HEK293T (cell line): ENCODE measurements around the gene TNPO2.

Experiments used
- CTCF ChIA-PET: fragments of 350-600 bp; formaldehyde crosslinking; extraction: SDS; loops from one replicate; lab custom pipeline; 2021; ENCODE audit warnings: antibody characterized with exemption, inconsistent platforms; lab: Yijun Ruan, JAX
- POLR2A ChIA-PET: fragments of 350-600 bp; formaldehyde crosslinking; extraction: SDS; loops from one replicate; lab custom pipeline; 2020; ENCODE audit warnings: antibody characterized with exemption, inconsistent platforms; lab: Yijun Ruan, JAX
- DNase-seq: peaks from one replicate; pipeline ENCODE4 v3.0.0; 2012; ENCODE audit warnings: mixed read lengths; ENCODE audit errors: extremely low spot score
- ARNT ChIP-seq: fragments of 450-650 bp; IDR thresholded peaks from 2 replicates; pipeline ENCODE4 v1.6.1; 2017; ENCODE audit warnings: mild to moderate bottlenecking
- BHLHE40 ChIP-seq: fragments of 450-650 bp; IDR thresholded peaks from 2 replicates; pipeline ENCODE4 v1.6.1; 2016; ENCODE audit warnings: mild to moderate bottlenecking, moderate library complexity, borderline replicate concordance
- CTBP1 ChIP-seq: fragments of 450-650 bp; IDR thresholded peaks from 2 replicates; pipeline ENCODE4 v1.6.1; 2016; ENCODE audit warnings: borderline replicate concordance
- ELF4 ChIP-seq: fragments of 450-650 bp; IDR thresholded peaks from 2 replicates; pipeline ENCODE4 v1.6.1; 2017; ENCODE audit warnings: antibody characterized with exemption
- FOXA1 ChIP-seq: fragments of 450-650 bp; IDR thresholded peaks from 2 replicates; pipeline ENCODE4 v1.6.1; 2016; ENCODE audit warnings: mild to moderate bottlenecking
- FOXK2 ChIP-seq: fragments of 450-650 bp; IDR thresholded peaks from 2 replicates; pipeline ENCODE4 v1.6.1; 2016; ENCODE audit warnings: mild to moderate bottlenecking
- FOXM1 ChIP-seq: fragments of 450-650 bp; IDR thresholded peaks from 2 replicates; pipeline ENCODE4 v1.6.1; 2017; ENCODE audit warnings: mild to moderate bottlenecking, borderline replicate concordance
- HDGF ChIP-seq: fragments of 450-650 bp; IDR thresholded peaks from 2 replicates; pipeline ENCODE4 v1.6.1; 2017; ENCODE audit warnings: antibody characterized with exemption, borderline replicate concordance
- L3MBTL2 ChIP-seq: fragments of 450-650 bp; conservative IDR thresholded peaks from 2 replicates; pipeline ENCODE4 v1.6.1; 2016; ENCODE audit warnings: mild to moderate bottlenecking
- LEF1 ChIP-seq: fragments of 450-650 bp; IDR thresholded peaks from 2 replicates; pipeline ENCODE4 v1.6.1; 2017; ENCODE audit warnings: mild to moderate bottlenecking, borderline replicate concordance
- NFRKB ChIP-seq: fragments of 450-650 bp; IDR thresholded peaks from 2 replicates; pipeline ENCODE4 v1.6.1; 2016; ENCODE audit warnings: mild to moderate bottlenecking, moderate library complexity
- SP1 ChIP-seq: fragments of 450-650 bp; IDR thresholded peaks from 2 replicates; pipeline ENCODE4 v1.6.1; 2017
- SUZ12 ChIP-seq: fragments of 450-650 bp; IDR thresholded peaks from 2 replicates; pipeline ENCODE4 v1.6.1; 2016; ENCODE audit warnings: mild to moderate bottlenecking
- TARDBP ChIP-seq: fragments of 450-650 bp; IDR thresholded peaks from 2 replicates; pipeline ENCODE4 v1.6.1; 2016
- ZNF384 ChIP-seq: fragments of 450-650 bp; IDR thresholded peaks from 2 replicates; pipeline ENCODE4 v1.6.1; 2016
- TF ChIP-seq, protein P1 (sequence below): fragments of 450-650 bp; IDR thresholded peaks from 2 replicates; pipeline ENCODE4 v1.6.1; 2016

The TNPO2 gene

DNA sequence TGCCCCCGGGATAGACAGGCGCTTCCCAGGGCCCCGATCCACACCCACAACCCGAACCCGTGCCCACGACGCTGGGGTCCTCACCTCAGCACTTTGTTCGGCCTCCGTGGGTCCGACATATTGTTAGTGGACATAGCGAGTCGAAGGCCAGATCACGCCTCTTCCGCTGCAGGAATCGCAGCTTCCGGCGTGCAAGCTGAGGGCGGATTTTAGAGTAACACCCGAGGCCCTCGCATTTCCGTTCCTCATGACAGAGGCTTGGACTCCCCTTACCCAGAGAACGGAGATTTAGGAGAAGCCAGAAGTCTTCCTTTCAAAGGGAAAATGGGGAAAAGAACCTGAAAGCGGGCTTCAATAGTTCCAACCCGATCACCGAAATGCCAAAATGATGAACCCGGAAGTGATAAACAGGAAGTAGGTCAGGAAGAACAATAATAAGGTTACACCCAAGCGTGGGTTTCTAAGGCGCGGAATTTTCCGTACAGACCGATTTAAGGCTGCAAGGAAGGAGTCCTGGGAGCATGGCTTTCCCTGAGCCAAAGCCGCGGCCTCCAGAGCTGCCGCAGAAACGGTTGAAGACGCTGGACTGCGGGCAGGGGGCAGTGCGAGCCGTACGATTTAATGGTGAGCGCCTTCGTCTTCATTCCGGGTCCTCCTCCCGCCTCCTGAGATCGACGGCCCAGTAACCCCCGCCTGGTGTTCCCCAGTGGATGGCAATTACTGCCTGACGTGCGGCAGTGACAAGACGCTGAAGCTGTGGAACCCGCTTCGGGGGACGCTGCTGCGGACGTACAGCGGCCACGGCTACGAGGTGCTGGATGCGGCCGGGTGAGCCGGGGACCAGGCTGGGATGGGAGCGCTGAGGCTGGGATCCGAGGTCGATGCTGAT, 54.2 kb downstream of the TNPO2 start:
- peak; percentile 72 for DNase-seq
- ChIA-PET CTCF (no interaction called here), POLR2A (interaction anchor here (0.8 to 1.7 kb wide), 5 partner anchors 9 to 174 kb away, joined by 3 to 9 read pairs (median 6); partner anchors contain the start of genes DHPS, ZNF490 and ZNF791)
- TF ChIP-seq FOXM1 (no peak), LEF1 (no peak; the same call in 1 of the 2 replicates), FOXK2 (peak; percentile 91), SP1 (no peak), L3MBTL2 (peak; percentile 49), TARDBP (0 out of 2 replicates have a peak, but pooled peaks have one; percentile 21), ELF4 (peak; percentile 99), NFRKB (peak; percentile 66)
- TF ChIP-seq, protein P1, sequence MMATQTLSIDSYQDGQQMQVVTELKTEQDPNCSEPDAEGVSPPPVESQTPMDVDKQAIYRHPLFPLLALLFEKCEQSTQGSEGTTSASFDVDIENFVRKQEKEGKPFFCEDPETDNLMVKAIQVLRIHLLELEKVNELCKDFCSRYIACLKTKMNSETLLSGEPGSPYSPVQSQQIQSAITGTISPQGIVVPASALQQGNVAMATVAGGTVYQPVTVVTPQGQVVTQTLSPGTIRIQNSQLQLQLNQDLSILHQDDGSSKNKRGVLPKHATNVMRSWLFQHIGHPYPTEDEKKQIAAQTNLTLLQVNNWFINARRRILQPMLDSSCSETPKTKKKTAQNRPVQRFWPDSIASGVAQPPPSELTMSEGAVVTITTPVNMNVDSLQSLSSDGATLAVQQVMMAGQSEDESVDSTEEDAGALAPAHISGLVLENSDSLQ: no peak

DNA sequence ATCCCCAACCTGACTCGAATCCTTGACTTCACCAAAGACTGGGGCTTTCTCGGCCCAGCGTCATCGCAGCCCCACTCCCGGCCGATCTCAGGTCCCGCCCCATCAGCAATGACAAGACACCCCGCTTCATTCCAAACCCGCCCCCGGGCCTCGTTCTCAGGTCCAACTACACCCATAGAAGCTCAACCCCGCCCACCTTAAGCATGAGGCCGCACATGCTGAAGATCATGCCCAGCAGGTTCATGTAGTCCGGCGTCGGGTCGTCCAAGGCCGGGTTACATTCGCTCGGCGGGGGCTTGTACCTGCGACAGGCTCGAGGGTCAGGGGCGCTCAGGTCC, 54.8 kb downstream of the TNPO2 start:
- CTCF ChIA-PET: no interaction called here
- DNase-seq: no peak
- TF ChIP-seq FOXA1 (no peak), FOXM1 (no peak), LEF1 (no peak)
- POLR2A ChIA-PET: interaction anchor here (0.8 to 1.7 kb wide), 6 partner anchors 9 to 174 kb away, joined by 3 to 9 read pairs (median 4); partner anchors contain the start of genes DHPS, FBXW9, ZNF490 and ZNF791

DNA sequence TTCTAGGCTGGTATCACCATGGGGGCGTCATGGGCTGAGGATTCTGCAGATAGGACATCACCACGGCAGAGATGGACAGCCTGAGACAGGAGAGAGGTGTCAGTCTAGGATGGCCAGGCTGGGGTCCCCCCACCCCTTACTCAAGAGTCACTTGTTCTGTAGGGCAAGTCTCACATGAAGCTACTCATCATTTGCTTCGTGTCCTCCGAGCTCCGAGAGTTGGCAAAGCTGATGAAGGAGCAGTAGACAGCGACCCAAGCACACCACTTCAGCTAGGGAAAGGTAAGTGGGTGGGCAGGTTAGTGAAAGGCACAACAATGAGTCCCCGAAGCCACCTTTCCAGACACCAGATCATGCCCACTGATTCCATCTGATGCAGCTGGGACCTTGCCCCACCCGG, 55.4 kb downstream of the TNPO2 start:
- TF ChIP-seq L3MBTL2 (no peak), ELF4 (no peak), SP1 (no peak), FOXA1 (no peak), ZNF384 (no peak), ARNT (no peak)
- TF ChIP-seq, protein P1: no peak
- ChIA-PET CTCF (no interaction called here), POLR2A (interaction anchor here (0.9 to 1.7 kb wide), 4 partner anchors 10 to 59 kb away, joined by 3 to 9 read pairs (median 5); partner anchors contain the start of genes DHPS and FBXW9)
- no peak for DNase-seq

DNA sequence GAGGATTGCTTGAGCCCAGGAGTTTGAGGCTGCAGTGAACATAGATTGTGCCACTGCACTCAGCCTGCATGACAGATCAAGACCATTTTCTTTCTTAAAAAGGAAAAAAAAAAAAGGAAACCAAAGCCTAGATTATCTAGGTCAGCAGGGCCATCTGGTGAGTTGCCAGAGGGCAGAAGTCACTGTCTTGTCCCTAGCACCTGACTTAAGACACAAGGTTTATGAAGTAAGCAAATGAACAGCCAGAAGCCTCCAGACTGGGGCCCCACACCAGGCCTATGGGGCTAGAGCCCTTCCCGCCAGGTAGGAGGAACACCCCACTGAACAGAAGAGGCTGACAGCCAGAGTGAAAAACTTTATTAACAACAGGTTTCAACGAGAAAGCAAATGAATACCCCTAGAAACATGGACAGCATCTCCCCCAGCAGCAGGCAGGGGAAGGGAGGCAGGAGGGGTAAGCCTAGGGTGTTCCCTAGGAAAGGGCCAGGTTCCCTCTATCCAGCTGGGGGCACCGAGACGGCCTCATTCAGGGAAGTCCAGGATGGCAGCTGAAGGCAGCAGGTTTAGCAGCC, 55.9 kb downstream of the TNPO2 start:
- ChIA-PET POLR2A (interaction anchor here (0.9 kb wide), 1 partner anchor 28 kb away, joined by 3 read pairs; the partner anchor contains the start of gene FBXW9), CTCF (no interaction called here)
- no peak for DNase-seq
- TF ChIP-seq FOXA1 (no peak), CTBP1 (no peak), SP1 (no peak), LEF1 (no peak), FOXK2 (no peak), NFRKB (no peak), L3MBTL2 (no peak), TARDBP (no peak), HDGF (no peak), ELF4 (no peak), BHLHE40 (no peak), ZNF384 (no peak), SUZ12 (no peak), FOXM1 (no peak), ARNT (no peak)
- TF ChIP-seq, protein P1: no peak

DNA sequence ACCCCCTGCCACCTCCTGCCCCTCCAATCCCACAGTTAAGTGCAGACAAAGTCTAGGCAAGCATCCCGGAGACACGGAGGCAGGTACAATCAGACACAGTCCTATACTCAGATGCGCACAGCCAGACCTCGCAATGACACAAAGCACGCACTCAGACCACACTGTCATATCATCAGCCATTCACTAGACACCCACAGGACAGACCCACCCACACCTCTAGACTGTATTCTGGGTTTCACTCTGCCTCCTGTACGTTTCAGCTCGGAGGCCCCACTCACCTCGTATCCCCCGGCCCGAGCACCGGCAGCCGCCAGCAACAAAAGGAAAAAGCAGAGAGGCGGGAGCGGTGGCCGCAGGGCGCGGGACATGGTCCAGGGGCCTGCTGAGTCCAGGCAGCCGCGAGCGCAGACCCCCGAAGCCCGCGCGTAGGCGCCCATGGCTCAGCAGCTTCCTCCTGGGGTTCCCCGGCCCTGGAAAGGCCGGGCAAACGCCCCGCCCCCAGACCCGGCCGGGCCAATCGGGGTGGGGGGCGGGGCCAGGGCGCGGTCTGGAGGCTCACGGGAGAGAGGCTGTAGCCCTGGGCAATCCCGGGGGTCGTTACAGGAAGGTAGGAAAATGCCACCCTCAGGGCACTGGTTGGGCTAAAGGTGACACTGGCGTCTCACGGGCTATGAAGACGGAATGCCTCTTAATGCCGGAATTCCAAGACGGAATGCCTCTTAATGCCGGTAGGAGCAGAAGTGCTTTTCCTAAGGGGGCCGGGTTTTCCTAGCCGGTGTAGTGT, 57.3 kb downstream of the TNPO2 start, which contains the start of the genes MAN2B1 and WDR83:
Gene MAN2B1, minus strand, starts transcription at position 478 of the 784 bp plus-strand sequence. Its CDS starts 41 bp downstream, at position 437.
Gene WDR83, plus strand, starts transcription at position 543 of the 784 bp plus-strand sequence. CDS start 2,984 bp downstream, outside the sequence.
- CTCF ChIA-PET: no interaction called here
- POLR2A ChIA-PET: interaction anchor here (0.6 to 2.1 kb wide), 5 partner anchors 12 to 234 kb away, joined by 3 to 12 read pairs (median 4); partner anchors contain the start of genes DHPS, ZNF490 and ZNF791
- DNase-seq: peak; percentile 88
- no peak for TF ChIP-seq FOXA1
- no peak for TF ChIP-seq ARNT
- TF ChIP-seq FOXK2: no peak
- TF ChIP-seq LEF1: no peak
